ENCODE data around the gene GAA. TPM values are rescaled to one million over a fixed set of nuclear protein-coding genes. Genes with fewer than 3 reads are reported as not detected.

GAA gene
- total RNA-seq, 1 experiment from 2014 or later = 36.1 TPM

DNA sequence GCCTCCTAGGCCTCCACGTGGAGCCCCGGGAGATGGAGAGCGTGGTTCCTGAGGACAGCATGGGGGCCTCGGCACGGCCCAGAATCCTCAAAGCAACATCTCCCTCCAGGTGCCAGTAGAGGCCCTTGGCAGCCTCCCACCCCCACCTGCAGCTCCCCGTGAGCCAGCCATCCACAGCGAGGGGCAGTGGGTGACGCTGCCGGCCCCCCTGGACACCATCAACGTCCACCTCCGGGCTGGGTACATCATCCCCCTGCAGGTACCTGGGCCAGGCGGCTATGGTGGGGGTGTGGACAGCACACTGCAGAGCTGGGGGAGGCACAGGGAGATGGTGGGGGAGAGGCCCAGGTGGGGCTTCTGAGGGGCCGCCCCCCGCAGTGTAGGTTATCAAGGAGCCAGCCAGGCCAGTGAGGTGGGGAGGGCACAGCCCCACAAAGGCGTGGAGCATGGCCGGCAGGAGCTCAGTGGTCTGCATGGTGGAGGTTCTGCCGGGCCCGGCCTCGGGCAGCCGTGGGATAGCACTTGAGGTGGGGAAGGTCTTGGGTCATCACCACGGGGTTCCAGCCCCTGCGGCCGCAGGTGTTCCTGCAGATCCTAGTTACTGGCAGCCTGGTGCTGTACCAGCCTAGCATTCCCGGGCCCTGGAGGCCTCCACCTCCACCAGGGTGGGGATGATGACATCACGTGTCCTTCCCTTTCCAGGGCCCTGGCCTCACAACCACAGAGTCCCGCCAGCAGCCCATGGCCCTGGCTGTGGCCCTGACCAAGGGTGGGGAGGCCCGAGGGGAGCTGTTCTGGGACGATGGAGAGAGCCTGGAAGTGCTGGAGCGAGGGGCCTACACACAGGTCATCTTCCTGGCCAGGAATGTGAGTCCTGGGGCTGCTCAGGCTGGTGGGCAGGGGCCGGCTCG is 16.4 kb downstream of the GAA start:
- intact Hi-C loops (cut with micrococcal nuclease; ENCODE audit: unreplicated experiment) (no loop called here), in situ Hi-C loops (cut with HindIII; ENCODE audit: low pct_unique_long_range_greater_than_20kb, low sequenced_read_pairs) (no loop called here)
- ATAC-seq = peak; percentile 44
- Histone ChIP-seq H3K27me3 (ENCODE audit: control insufficient read depth, insufficient read depth, low read length) (no peaks in the 10 kb centered on the region), H3K27ac (ENCODE audit: low read length) (no peak overlapping the region), H3K36me3 (ENCODE audit: control insufficient read depth, insufficient read depth, low read length) (no peaks in the 10 kb centered on the region), H3K4me3 (ENCODE audit: low read depth in 2 of 2, low read length in 2 of 2) (no peak overlapping the region), H3K9me3 (ENCODE audit: control insufficient read depth, insufficient read depth, low read depth, low read length) (no peaks in the 10 kb centered on the region), H3K4me1 (ENCODE audit: control insufficient read depth, insufficient read depth, low read length) (no peaks in the 10 kb centered on the region)
- ChIA-PET POLR2A (no interaction called here), CTCF (no interaction called here)
- BruUV-seq (replicated peaks) = no TSS peak
- no peak for TF ChIP-seq SIN3A (IDR thresholded peaks at IDR 0.05; ENCODE audit: borderline replicate concordance, insufficient read depth, low read depth, low read length)
- TF ChIP-seq, protein P1, sequence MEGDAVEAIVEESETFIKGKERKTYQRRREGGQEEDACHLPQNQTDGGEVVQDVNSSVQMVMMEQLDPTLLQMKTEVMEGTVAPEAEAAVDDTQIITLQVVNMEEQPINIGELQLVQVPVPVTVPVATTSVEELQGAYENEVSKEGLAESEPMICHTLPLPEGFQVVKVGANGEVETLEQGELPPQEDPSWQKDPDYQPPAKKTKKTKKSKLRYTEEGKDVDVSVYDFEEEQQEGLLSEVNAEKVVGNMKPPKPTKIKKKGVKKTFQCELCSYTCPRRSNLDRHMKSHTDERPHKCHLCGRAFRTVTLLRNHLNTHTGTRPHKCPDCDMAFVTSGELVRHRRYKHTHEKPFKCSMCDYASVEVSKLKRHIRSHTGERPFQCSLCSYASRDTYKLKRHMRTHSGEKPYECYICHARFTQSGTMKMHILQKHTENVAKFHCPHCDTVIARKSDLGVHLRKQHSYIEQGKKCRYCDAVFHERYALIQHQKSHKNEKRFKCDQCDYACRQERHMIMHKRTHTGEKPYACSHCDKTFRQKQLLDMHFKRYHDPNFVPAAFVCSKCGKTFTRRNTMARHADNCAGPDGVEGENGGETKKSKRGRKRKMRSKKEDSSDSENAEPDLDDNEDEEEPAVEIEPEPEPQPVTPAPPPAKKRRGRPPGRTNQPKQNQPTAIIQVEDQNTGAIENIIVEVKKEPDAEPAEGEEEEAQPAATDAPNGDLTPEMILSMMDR (IDR thresholded peaks at IDR 0.05) = no peak
- TF ChIP-seq, protein P2, sequence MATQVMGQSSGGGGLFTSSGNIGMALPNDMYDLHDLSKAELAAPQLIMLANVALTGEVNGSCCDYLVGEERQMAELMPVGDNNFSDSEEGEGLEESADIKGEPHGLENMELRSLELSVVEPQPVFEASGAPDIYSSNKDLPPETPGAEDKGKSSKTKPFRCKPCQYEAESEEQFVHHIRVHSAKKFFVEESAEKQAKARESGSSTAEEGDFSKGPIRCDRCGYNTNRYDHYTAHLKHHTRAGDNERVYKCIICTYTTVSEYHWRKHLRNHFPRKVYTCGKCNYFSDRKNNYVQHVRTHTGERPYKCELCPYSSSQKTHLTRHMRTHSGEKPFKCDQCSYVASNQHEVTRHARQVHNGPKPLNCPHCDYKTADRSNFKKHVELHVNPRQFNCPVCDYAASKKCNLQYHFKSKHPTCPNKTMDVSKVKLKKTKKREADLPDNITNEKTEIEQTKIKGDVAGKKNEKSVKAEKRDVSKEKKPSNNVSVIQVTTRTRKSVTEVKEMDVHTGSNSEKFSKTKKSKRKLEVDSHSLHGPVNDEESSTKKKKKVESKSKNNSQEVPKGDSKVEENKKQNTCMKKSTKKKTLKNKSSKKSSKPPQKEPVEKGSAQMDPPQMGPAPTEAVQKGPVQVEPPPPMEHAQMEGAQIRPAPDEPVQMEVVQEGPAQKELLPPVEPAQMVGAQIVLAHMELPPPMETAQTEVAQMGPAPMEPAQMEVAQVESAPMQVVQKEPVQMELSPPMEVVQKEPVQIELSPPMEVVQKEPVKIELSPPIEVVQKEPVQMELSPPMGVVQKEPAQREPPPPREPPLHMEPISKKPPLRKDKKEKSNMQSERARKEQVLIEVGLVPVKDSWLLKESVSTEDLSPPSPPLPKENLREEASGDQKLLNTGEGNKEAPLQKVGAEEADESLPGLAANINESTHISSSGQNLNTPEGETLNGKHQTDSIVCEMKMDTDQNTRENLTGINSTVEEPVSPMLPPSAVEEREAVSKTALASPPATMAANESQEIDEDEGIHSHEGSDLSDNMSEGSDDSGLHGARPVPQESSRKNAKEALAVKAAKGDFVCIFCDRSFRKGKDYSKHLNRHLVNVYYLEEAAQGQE (IDR thresholded peaks at IDR 0.05; ENCODE audit: insufficient read depth in 1 of 2, low read depth in 2 of 2, low read length in 1 of 2) = no peak
- no peak for TF ChIP-seq TCF7L2 (IDR thresholded peaks at IDR 0.05; ENCODE audit: low read depth, low read length)
- no peak for TF ChIP-seq POLR2AphosphoS5 (IDR thresholded peaks at IDR 0.05; ENCODE audit: low read depth, low read length)
- DNase-seq (ENCODE audit: low read depth, low spot score) = no peak

DNA sequence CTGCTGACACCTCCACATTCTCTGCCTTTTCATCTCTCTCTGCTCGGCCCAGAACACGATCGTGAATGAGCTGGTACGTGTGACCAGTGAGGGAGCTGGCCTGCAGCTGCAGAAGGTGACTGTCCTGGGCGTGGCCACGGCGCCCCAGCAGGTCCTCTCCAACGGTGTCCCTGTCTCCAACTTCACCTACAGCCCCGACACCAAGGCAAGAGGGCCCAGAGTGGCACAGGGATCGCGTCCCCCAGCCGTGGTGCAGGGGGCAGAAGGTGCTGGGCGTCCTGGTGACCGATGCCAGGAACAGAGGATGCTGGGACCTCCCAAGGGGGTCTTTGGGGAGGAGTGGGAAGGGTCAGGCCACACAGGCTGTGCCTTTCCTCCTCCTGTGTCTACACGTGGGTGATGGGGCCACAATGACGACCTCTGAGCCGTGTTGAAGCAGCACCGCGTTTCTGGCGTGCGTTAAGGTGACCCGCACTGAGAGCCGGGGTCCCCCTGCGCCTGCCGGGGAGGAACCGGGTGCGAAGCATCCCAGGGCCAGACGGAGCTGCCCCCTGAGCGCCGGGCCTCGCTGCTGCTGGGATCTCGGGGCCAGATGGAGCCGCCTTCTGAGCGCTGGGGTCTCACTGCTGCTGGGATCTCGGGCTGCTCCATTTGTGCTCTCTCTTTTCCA is 17.4 kb downstream of the GAA start:
- 0 out of 2 replicates have a peak, but pooled peaks cover 1% of the 10 kb centered on the region for H3K4me1 ChIP-seq (ENCODE audit: control insufficient read depth, insufficient read depth, low read length)
- intact Hi-C loops (cut with micrococcal nuclease; ENCODE audit: unreplicated experiment) (no loop called here), in situ Hi-C loops (cut with HindIII; ENCODE audit: low pct_unique_long_range_greater_than_20kb, low sequenced_read_pairs) (no loop called here)
- H3K27ac ChIP-seq (ENCODE audit: low read length) = no peak overlapping the region
- POLR2A ChIA-PET = no interaction called here
- DNase-seq (ENCODE audit: low read depth, low spot score) (no peak), ATAC-seq (peak; percentile 40; the same call in 1 of the 2 replicates)
- no peak for TF ChIP-seq TCF7L2 (IDR thresholded peaks at IDR 0.05; ENCODE audit: low read depth, low read length)
- TF ChIP-seq, protein P1 (IDR thresholded peaks at IDR 0.05) = no peak
- no peak for TF ChIP-seq POLR2AphosphoS5 (IDR thresholded peaks at IDR 0.05; ENCODE audit: low read depth, low read length)
- TF ChIP-seq, protein P2 (IDR thresholded peaks at IDR 0.05; ENCODE audit: insufficient read depth in 1 of 2, low read depth in 2 of 2, low read length in 1 of 2) = no peak
- TF ChIP-seq SIN3A (IDR thresholded peaks at IDR 0.05; ENCODE audit: borderline replicate concordance, insufficient read depth, low read depth, low read length) = no peak
- H3K4me3 ChIP-seq (ENCODE audit: low read depth in 2 of 2, low read length in 2 of 2) = no peak overlapping the region
- BruUV-seq (replicated peaks) = no TSS peak
- no peaks in the 10 kb centered on the region for H3K36me3 ChIP-seq (ENCODE audit: control insufficient read depth, insufficient read depth, low read length)
- H3K9me3 ChIP-seq (ENCODE audit: control insufficient read depth, insufficient read depth, low read depth, low read length) = no peaks in the 10 kb centered on the region
- CTCF ChIA-PET = no interaction called here
- no peaks in the 10 kb centered on the region for H3K27me3 ChIP-seq (ENCODE audit: control insufficient read depth, insufficient read depth, low read length)

Data from Panc1 (cell line).